H1 (cell line): ENCODE results near the gene LLGL2. TPM values are rescaled to one million over a fixed set of nuclear protein-coding genes. Genes with fewer than 3 reads are reported as not detected.

Experiments
- CBX8 ChIP-seq: fragments of 300-800, 300-1000 bp; sonication (generic); IDR thresholded peaks from 2 replicates; pipeline ENCODE4 v1.7.1; 2016; ENCODE audit warnings: low read depth, low read length, borderline replicate concordance
- SIN3A ChIP-seq, 2 experiments: IDR thresholded peaks in 1 of 2; conservative IDR thresholded peaks in 1 of 2; 2 replicates each; pipeline ENCODE4 v1.6.1; 2011 to 2012; ENCODE audit warnings: low read length in 2 of 2, improper control_type of control experiment in 1 of 2, low read depth in 1 of 2, mild to moderate bottlenecking in 1 of 2
- polyA plus RNA-seq, 7 experiments: library from polyadenylated mRNA; depleted of rRNA in 3 of 7; stranded (reverse) in 5 of 7; unstranded in 2 of 7; fragments of >200 nt in 5 of 7; fragments of 200-250 nt in 2 of 7; gene quantifications; 1 replicate in 5 of 7; 2 replicates in 1 of 7; 4 replicates in 1 of 7; pipeline versions ENCODE4 v1.2.1 to v1.2.3, GENCODE V29; 2011 to 2013; ENCODE audit warnings: missing spikeins in 2 of 7, mixed read lengths in 2 of 7
- total RNA-seq: library from RNA; stranded (reverse); fragmentation: NEBNext Ultra II Directional; extraction: Animal tissue kit (Norgen Biotek cat#: 25700); gene quantifications from 2 replicates; pipeline ENCODE4 v1.2.1, GENCODE V29; 2021

The LLGL2 gene
- total and polyA plus RNA-seq, 2 of the 8 experiments (the other 6 are each of a cell fraction or from before 2014, with no cell fraction given), result 64.5 to 77.1 TPM

DNA sequence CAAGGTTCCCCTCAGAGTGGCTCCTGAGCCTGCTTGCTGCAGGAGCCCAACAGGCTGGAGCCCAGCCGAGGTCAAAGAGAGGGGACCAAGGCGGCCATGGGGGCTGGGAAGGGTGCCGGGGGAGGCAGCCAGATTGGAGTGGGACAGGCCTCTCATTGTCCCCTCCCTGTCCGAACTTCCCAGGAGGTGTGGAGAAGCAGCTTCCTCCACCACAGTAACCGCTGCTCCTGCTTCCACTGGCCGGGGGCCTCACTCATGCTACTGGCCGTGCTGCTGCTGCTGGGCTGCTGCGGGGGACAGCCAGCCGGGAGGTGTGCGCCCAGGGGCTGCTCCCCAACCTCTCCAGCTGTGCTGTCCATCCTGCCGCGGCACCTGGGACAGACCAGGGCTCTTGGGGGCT lies 39.8 kb upstream of the LLGL2 start (continued):
- TF ChIP-seq CBX8 (no peak), SIN3A (conservative IDR thresholded peaks at IDR 0.05 in 1 of 2, IDR thresholded peaks at IDR 0.05 in 1 of 2; ENCODE audit: low read depth in 1 of 2, low read length in 2 of 2) (no peak)
